CD8-positive, alpha-beta memory T cell (primary cell): Measurements from ENCODE around the gene TDO2. TPM values are rescaled to one million over a fixed set of nuclear protein-coding genes. Genes with fewer than 3 reads are reported as not detected.
"Not testable (repeated sequence)": the region's sequence is repeated elsewhere in the genome, so short reads cannot be mapped to it uniquely, and the experiment has no call there.

Source experiments
- CTCF ChIA-PET: fragments of 350-600 bp; sonication (Branson Sonifier 250); formaldehyde crosslinking; loops from one replicate; lab custom pipeline; 2021; ENCODE audit warnings: antibody characterized with exemption; lab: Charles Lee
- POLR2A ChIA-PET: fragments of 350-600 bp; sonication (Branson Sonifier 250); formaldehyde crosslinking; loops from one replicate; lab custom pipeline; 2021; ENCODE audit warnings: antibody characterized with exemption; lab: Charles Lee
- DNase-seq, 5 donors: peaks; one replicate each; pipeline versions ENCODE4 v3.0.0 to v3.0.0-alpha.2; 2020 to 2022; ENCODE audit warnings: mixed read lengths in 1 of 5
- H3K27ac ChIP-seq: one replicate; pipeline ENCODE4 v1.7.0; 2013; ENCODE audit warnings: low read depth, mild to moderate bottlenecking, low read length, moderate library complexity
- H3K27me3 ChIP-seq: 2 replicates; pipeline ENCODE4 v1.7.0; 2013; ENCODE audit warnings: low read length, mild to moderate bottlenecking; ENCODE audit not compliant: insufficient read depth, poor library complexity, severe bottlenecking
- H3K36me3 ChIP-seq: 2 replicates; pipeline ENCODE4 v1.7.0; 2013; ENCODE audit warnings: mild to moderate bottlenecking, low read length, moderate library complexity; ENCODE audit not compliant: insufficient read depth
- H3K4me1 ChIP-seq: 2 replicates; pipeline ENCODE4 v1.7.0; 2013; ENCODE audit warnings: mild to moderate bottlenecking, low read length, moderate library complexity; ENCODE audit not compliant: insufficient read depth
- H3K4me3 ChIP-seq: 2 replicates; pipeline ENCODE4 v1.7.0; 2013; ENCODE audit warnings: mild to moderate bottlenecking, low read length
- H3K9me3 ChIP-seq: 2 replicates; pipeline ENCODE4 v1.7.0; 2013; ENCODE audit warnings: mild to moderate bottlenecking, low read length
- H3K27ac Mint-ChIP-seq, 8 donors: one replicate each; pipeline ENCODE4 v1.8.0; 2020 to 2021; ENCODE audit warnings: mixed read lengths in 8 of 8, mild to moderate bottlenecking in 6 of 8, inconsistent platforms in 3 of 8, moderate library complexity in 3 of 8
- H3K27me3 Mint-ChIP-seq, 2 donors: one replicate each; pipeline ENCODE4 v1.8.0; 2020 to 2021; ENCODE audit warnings: mixed read lengths in 2 of 2, mild to moderate bottlenecking in 1 of 2, moderate library complexity in 1 of 2
- H3K36me3 Mint-ChIP-seq, 3 donors: one replicate each; pipeline ENCODE4 v1.8.0; 2020 to 2021; ENCODE audit warnings: mixed read lengths in 3 of 3, inconsistent platforms in 1 of 3, mild to moderate bottlenecking in 1 of 3
- H3K4me1 Mint-ChIP-seq, 3 donors: one replicate each; pipeline ENCODE4 v1.8.0; 2020 to 2021; ENCODE audit warnings: mixed read lengths in 3 of 3, inconsistent platforms in 1 of 3, mild to moderate bottlenecking in 1 of 3
- H3K4me3 Mint-ChIP-seq, 7 donors: one replicate each; pipeline ENCODE4 v1.8.0; 2020 to 2021; ENCODE audit warnings: mixed read lengths in 7 of 7, mild to moderate bottlenecking in 6 of 7, moderate library complexity in 4 of 7, inconsistent platforms in 2 of 7
- H3K9me3 Mint-ChIP-seq, 5 donors: one replicate each; pipeline ENCODE4 v1.8.0; 2020 to 2022; ENCODE audit warnings: mixed read lengths in 5 of 5, mild to moderate bottlenecking in 3 of 5, moderate library complexity in 2 of 5, inconsistent platforms in 1 of 5
- polyA plus RNA-seq: library from polyadenylated mRNA; unstranded; fragments of 300-500 nt; fragmentation: Illumina TruSeq; gene quantifications from one replicate; pipeline ENCODE4 v1.2.3, GENCODE V29; 2021
- total RNA-seq, 2 experiments: library from RNA; stranded (reverse); gene quantifications; one replicate each; pipeline ENCODE4 v1.2.3, GENCODE V29; 2021

Gene TDO2
- total and polyA plus RNA-seq, 3 experiments from 2014 or later, result not detected

DNA sequence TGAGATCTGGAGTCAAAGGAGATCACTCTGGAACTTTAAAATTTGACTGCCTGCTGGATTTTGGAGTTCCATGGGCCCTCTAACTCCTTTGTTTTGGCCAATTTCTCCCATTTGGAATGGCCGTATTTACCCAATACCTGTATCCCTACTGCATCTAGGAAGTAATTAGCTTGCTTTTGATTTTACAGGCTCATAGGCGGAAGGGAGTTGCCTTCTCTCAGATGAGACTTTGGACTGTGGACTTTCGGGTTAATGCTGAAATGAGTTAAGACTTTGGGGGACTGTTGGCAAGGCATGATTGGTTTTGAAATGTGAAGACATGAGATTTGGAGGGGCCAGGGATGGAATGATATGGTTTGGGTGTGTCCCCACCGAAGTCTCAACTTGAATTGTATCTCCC lies 31.1 kb downstream of the TDO2 start:
- peaks cover 26 to 61% (median 28%) of the 10 kb centered on the region in 3 donors for H3K36me3 Mint-ChIP-seq
- H3K4me1 Mint-ChIP-seq, POLR2A ChIA-PET: not testable (repeated sequence)

DNA sequence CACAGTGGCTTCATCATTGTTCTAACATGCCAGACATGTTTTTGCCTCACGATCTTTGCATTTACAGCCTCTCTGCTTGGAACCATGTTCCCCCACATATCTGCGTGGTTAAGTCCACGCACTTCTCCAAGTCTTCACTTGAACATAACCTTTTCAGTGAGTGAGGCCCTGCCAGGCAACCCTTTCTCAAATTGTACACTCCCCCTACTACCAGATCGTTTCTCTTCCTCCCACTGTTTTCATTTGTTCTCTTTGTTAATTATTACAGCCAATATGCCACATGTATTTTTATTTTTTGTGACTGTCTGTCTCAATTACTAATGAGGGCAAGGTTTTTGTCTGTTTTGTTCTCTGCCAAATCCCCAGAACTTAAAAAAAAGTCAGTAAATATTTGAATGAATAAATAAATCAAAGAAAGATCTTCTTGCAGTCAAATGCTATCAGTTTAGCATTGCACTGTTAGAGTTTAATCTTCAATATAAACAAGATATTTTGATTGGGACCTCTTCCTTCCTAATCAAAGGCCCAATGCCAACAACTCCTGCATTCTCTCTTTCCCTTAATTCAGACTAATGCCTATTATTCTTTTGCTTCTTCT lies 32.0 kb downstream of the TDO2 start:
- Histone ChIP-seq H3K4me1 (no peaks in the 10 kb centered on the region), H3K27me3 (no peaks in the 10 kb centered on the region), H3K9me3 (no peaks in the 10 kb centered on the region), H3K27ac (no peak overlapping the region), H3K4me3 (no peak overlapping the region), H3K36me3 (peaks cover 4% of the 10 kb centered on the region)
- POLR2A ChIA-PET, result no interaction called here
- peaks cover 25 to 61% (median 30%) of the 10 kb centered on the region in 3 donors for H3K36me3 Mint-ChIP-seq
- no peaks in the 10 kb centered on the region for H3K9me3 Mint-ChIP-seq
- no peak overlapping the region for H3K27ac Mint-ChIP-seq
- DNase-seq, result no peak
- CTCF ChIA-PET, result no interaction called here
- no peaks in the 10 kb centered on the region for H3K4me1 Mint-ChIP-seq
- no peaks in the 10 kb centered on the region for H3K27me3 Mint-ChIP-seq
- no peak overlapping the region for H3K4me3 Mint-ChIP-seq

More for the DNA sequence above, 31.1 kb downstream of the TDO2 start:
- H3K9me3 ChIP-seq, CTCF ChIA-PET, H3K27me3 ChIP-seq, DNase-seq, H3K4me3 ChIP-seq, H3K27ac ChIP-seq, H3K9me3 Mint-ChIP-seq, H3K27ac Mint-ChIP-seq, H3K27me3 Mint-ChIP-seq, H3K36me3 ChIP-seq, H3K4me1 ChIP-seq, H3K4me3 Mint-ChIP-seq: not testable (repeated sequence)

DNA sequence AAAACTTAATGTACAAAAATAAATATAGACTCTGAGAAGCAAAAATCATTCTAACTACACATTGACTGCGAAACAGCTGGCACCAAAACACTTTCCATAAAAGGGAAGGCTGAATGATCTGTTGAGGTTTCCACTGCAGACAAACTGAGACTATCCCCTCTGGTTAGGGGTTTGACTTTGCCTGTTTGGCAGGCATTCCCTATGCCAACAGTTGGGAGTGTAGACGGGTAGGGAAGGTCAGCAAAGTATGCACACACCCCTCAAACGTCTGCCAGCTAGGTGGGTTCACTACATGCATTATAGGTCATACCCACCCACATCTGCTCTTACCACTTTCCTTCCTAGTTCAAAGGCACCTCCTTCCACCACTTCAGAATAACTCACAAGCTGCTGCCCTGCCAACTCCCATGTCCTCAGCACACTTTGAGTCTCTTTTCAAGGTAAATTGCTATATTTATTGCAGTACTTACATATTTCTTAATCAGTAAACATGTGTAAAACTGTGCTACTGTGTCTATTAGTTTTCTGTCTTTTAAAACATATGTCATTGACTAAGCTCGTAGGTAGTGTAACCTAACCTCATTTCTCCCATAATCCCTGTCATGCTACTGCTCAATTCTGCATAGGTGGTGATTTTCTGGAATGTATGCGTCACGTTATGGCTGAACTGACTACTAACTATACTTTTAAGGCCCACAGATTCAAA lies 37.7 kb downstream of the TDO2 start:
- no peak overlapping the region for H3K4me3 Mint-ChIP-seq
- Histone ChIP-seq H3K9me3 (no peaks in the 10 kb centered on the region), H3K4me3 (no peak overlapping the region), H3K4me1 (no peaks in the 10 kb centered on the region), H3K27me3 (no peaks in the 10 kb centered on the region), H3K27ac (no peak overlapping the region), H3K36me3 (peaks cover 15% of the 10 kb centered on the region)
- H3K9me3 Mint-ChIP-seq, result no peaks in the 10 kb centered on the region
- ChIA-PET POLR2A (no interaction called here), CTCF (interaction anchor here (2.1 kb wide), 1 partner anchor 11 kb away, joined by 12 read pairs; no protein-coding TSS in a partner anchor)
- H3K36me3 Mint-ChIP-seq, result peaks cover 20 to 51% (median 28%) of the 10 kb centered on the region in 3 donors
- H3K4me1 Mint-ChIP-seq, result peaks cover 0 to 2% (median 0%) of the 10 kb centered on the region in 3 donors
- no peaks in the 10 kb centered on the region for H3K27me3 Mint-ChIP-seq
- H3K27ac Mint-ChIP-seq, result peak overlapping the region in 1 of 8 donors; percentile 4
- no peak for DNase-seq

DNA sequence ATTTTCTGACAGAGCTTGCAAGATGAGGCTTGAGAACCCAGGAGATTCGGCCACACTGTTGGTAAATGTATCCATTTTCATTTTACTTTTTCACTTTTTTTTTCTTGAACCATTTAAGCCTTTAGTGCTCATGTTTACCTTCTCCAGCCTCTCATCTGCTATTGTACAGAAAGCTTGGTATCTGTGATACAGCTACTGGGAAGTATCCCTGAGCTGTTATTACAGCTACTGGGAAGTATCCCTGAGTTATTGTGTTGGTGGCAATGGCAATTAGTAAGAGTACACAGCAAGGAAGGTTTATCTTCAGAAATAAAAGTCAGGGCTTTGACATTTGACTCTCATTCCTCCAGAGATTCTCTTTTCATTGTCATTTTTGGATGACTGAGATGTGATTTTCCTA lies 38.3 kb downstream of the TDO2 start:
- no peaks in the 10 kb centered on the region for H3K4me1 ChIP-seq
- H3K27ac ChIP-seq, result no peak overlapping the region
- Mint-ChIP-seq H3K27me3 (no peaks in the 10 kb centered on the region), H3K9me3 (no peaks in the 10 kb centered on the region), H3K4me3 (no peak overlapping the region), H3K27ac (no peak overlapping the region), H3K36me3 (peaks cover 21 to 46% (median 24%) of the 10 kb centered on the region in 3 donors), H3K4me1 (peaks cover 0 to 4% (median 2%) of the 10 kb centered on the region in 3 donors)
- POLR2A ChIA-PET, result no interaction called here
- DNase-seq, result no peak
- peaks cover 15% of the 10 kb centered on the region for H3K36me3 ChIP-seq
- H3K4me3 ChIP-seq, result no peak overlapping the region
- CTCF ChIA-PET, result interaction anchor here (2.1 kb wide), 1 partner anchor 10 kb away, joined by 12 read pairs; no protein-coding TSS in a partner anchor
- no peaks in the 10 kb centered on the region for H3K27me3 ChIP-seq
- no peaks in the 10 kb centered on the region for H3K9me3 ChIP-seq

DNA sequence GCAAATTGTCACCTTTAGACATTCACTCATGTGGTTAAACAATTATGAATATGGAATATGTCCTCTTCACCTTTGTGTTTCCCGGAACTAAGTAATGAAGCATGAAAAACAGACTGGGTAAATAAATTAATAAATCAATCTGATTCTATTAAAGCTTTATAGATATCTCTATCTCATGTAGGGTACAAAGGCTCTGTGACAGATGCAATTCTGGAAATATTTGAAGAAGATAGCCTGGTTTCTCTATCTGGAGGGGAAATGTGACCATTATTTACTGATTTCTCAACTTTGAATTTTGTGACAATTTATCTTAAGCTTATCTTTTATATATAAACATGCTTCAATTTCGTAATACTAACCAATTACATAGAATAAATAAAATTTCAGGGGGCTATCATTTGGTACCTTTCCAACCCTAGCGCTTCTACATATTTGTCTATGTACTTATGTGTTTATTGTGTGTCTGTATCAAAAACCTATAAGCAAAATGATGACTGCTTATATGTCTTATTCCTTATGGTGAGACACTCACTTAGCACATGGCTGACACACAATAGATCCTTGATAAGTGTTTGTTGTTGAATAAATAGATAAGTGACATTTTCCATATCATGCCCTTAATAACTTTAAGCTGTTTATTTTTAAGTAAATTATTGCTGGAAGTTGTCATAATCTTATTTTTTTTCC lies 40.3 kb downstream of the TDO2 start:
- no peak for DNase-seq
- Histone ChIP-seq H3K36me3 (peaks cover 11% of the 10 kb centered on the region), H3K9me3 (no peaks in the 10 kb centered on the region), H3K4me3 (no peak overlapping the region), H3K27ac (no peak overlapping the region), H3K4me1 (no peaks in the 10 kb centered on the region), H3K27me3 (no peaks in the 10 kb centered on the region)
- Mint-ChIP-seq H3K9me3 (no peaks in the 10 kb centered on the region), H3K27ac (no peak overlapping the region), H3K27me3 (no peaks in the 10 kb centered on the region), H3K36me3 (peaks cover 14 to 31% (median 15%) of the 10 kb centered on the region in 3 donors), H3K4me3 (no peak overlapping the region), H3K4me1 (peaks cover 5 to 11% (median 6%) of the 10 kb centered on the region in 3 donors)
- POLR2A ChIA-PET, result interaction anchor here (1.9 kb wide), 1 partner anchor 10 kb away, joined by 7 read pairs; the partner anchor contains the start of gene CTSO
- CTCF ChIA-PET, result interaction anchor here (2.4 kb wide), 1 partner anchor 9 kb away, joined by 11 read pairs; the partner anchor contains the start of gene CTSO

DNA sequence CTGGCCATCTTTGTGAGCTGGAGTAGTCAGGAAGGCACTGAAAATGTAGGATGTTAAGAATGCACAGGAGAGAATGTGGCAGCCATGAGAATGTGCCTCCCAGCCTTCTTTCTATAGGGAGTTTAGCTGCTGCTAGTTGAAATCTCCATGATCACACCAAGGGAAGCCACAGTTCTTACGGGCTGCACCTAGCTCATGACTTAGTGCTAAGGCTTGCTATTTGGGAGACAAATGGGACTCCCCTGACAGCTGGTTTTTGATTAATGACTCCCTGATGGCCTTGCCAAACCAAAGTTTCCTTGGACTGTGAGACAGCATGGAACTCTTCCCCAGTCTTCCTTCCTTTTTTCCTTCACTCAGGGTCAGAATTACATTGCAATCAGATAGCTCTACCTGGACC lies 41.0 kb downstream of the TDO2 start:
- H3K27ac ChIP-seq, result no peak overlapping the region
- no peak overlapping the region for H3K4me3 Mint-ChIP-seq
- no peaks in the 10 kb centered on the region for H3K27me3 Mint-ChIP-seq
- H3K36me3 Mint-ChIP-seq, result peaks cover 12 to 24% (median 15%) of the 10 kb centered on the region in 3 donors
- no peaks in the 10 kb centered on the region for H3K4me1 ChIP-seq
- DNase-seq, result no peak
- no peaks in the 10 kb centered on the region for H3K27me3 ChIP-seq
- H3K9me3 ChIP-seq, result no peaks in the 10 kb centered on the region
- no peak overlapping the region for H3K27ac Mint-ChIP-seq
- no peaks in the 10 kb centered on the region for H3K9me3 Mint-ChIP-seq
- CTCF ChIA-PET, result interaction anchor here (2.4 kb wide), 1 partner anchor 8 kb away, joined by 11 read pairs; the partner anchor contains the start of gene CTSO
- H3K4me1 Mint-ChIP-seq, result peaks cover 5 to 18% (median 10%) of the 10 kb centered on the region in 3 donors
- POLR2A ChIA-PET, result interaction anchor here (1.9 kb wide), 1 partner anchor 9 kb away, joined by 7 read pairs; the partner anchor contains the start of gene CTSO
- peaks cover 11% of the 10 kb centered on the region for H3K36me3 ChIP-seq
- no peak overlapping the region for H3K4me3 ChIP-seq

DNA sequence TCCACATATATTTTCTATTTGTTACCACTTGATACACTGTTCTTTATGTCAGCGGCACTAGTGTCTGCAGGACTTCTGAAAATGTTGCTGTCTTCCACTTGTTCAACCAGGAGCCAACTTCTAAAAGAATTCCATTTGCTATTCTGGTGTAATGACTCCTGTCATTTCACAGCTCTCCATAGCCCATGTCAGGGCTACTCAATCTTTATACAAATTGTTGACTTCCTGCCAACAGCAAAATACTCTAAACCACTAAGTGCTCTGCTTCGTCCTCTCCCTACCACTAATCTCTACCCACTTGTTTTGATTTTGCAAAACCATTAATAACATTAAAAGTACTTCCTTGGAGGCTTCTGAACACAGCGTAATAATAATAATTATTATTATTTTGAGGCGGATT lies 43.0 kb downstream of the TDO2 start:
- no peaks in the 10 kb centered on the region for H3K4me1 ChIP-seq
- H3K4me3 Mint-ChIP-seq, result no peak overlapping the region
- no peaks in the 10 kb centered on the region for H3K9me3 Mint-ChIP-seq
- H3K27me3 ChIP-seq, result no peaks in the 10 kb centered on the region
- H3K36me3 Mint-ChIP-seq, result peaks cover 2 to 7% (median 3%) of the 10 kb centered on the region in 3 donors
- no peaks in the 10 kb centered on the region for H3K9me3 ChIP-seq
- H3K4me1 Mint-ChIP-seq, result peaks cover 5 to 27% (median 14%) of the 10 kb centered on the region in 3 donors
- POLR2A ChIA-PET, result no interaction called here
- no peak for DNase-seq
- H3K27ac Mint-ChIP-seq, result peak overlapping the region in 1 of 8 donors; percentile 27
- no peak overlapping the region for H3K4me3 ChIP-seq
- no peak overlapping the region for H3K27ac ChIP-seq
- CTCF ChIA-PET, result no interaction called here
- no peaks in the 10 kb centered on the region for H3K27me3 Mint-ChIP-seq
- H3K36me3 ChIP-seq, result peaks cover 7% of the 10 kb centered on the region
